ENCODE measurements around the gene TRIM44.

Gene TRIM44

DNA sequence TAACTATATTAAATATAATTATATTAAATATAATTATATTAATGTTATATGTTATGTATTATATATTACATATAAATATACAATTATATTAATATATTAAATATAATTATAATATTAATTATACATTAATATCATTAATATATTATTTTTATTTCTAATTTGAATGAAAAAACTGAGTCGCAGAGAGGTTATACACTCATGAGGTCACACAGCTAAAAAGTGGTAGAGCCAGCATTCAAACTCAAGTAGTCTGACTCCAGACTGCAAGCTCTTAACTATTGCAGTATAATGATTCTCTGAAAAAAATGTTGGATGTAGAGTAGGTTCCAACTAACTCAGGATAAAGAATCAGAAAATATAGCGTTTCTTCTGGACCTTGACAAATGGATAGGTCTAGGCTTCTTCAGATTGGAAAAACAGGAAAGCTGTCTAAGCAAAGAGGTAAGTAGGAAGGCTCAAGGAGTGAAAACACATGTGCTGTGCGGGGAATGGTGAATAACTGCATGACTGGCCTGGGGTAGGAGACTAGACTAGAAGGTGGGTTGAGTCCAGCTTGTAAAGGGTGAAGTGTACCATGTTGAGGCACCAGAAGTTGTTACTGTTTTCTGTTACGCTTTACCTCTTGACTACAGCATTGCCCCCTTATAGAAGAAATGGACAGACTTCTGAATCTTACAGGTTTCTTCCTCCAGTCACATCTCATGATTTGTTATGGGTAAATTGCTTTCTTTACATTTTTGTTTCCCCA lies 80.3 kb downstream of the TRIM44 start:
- Histone ChIP-seq H3K36me3 (ENCODE audit: low read length) (no peaks in the 10 kb centered on the region), H3K27ac (ENCODE audit: low read depth, low read length) (no peak overlapping the region), H3K9me2 (replicated peaks; ENCODE audit: insufficient read depth, low read length) (no peaks in the 10 kb centered on the region), H3F3A (ENCODE audit: insufficient read depth) (no peaks in the 10 kb centered on the region), H3K27me3 (ENCODE audit: low read length) (no peaks in the 10 kb centered on the region), H3K9ac (ENCODE audit: low read length) (no peak overlapping the region), H4K20me1 (ENCODE audit: low read depth, low read length) (no peaks in the 10 kb centered on the region), H3K79me2 (ENCODE audit: insufficient read depth, low read length) (no peaks in the 10 kb centered on the region), H3K4me2 (ENCODE audit: low read depth, low read length, poor library complexity, severe bottlenecking) (no peak overlapping the region), H3K9me3 (ENCODE audit: insufficient read depth, low read length) (no peaks in the 10 kb centered on the region), H2AFZ (ENCODE audit: low read depth, low read length, severe bottlenecking) (no peak overlapping the region), H3K4me3 (ENCODE audit: insufficient read depth, low read length, poor library complexity, severe bottlenecking) (no peak overlapping the region)
- TF ChIP-seq, protein P1, sequence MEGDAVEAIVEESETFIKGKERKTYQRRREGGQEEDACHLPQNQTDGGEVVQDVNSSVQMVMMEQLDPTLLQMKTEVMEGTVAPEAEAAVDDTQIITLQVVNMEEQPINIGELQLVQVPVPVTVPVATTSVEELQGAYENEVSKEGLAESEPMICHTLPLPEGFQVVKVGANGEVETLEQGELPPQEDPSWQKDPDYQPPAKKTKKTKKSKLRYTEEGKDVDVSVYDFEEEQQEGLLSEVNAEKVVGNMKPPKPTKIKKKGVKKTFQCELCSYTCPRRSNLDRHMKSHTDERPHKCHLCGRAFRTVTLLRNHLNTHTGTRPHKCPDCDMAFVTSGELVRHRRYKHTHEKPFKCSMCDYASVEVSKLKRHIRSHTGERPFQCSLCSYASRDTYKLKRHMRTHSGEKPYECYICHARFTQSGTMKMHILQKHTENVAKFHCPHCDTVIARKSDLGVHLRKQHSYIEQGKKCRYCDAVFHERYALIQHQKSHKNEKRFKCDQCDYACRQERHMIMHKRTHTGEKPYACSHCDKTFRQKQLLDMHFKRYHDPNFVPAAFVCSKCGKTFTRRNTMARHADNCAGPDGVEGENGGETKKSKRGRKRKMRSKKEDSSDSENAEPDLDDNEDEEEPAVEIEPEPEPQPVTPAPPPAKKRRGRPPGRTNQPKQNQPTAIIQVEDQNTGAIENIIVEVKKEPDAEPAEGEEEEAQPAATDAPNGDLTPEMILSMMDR (IDR thresholded peaks at IDR 0.05; ENCODE audit: insufficient read depth, low read length, poor library complexity, severe bottlenecking), result no peak
- TF ChIP-seq EZH2phosphoT487 (conservative IDR thresholded peaks at IDR 0.05; ENCODE audit: low read length), result no peak

DNA sequence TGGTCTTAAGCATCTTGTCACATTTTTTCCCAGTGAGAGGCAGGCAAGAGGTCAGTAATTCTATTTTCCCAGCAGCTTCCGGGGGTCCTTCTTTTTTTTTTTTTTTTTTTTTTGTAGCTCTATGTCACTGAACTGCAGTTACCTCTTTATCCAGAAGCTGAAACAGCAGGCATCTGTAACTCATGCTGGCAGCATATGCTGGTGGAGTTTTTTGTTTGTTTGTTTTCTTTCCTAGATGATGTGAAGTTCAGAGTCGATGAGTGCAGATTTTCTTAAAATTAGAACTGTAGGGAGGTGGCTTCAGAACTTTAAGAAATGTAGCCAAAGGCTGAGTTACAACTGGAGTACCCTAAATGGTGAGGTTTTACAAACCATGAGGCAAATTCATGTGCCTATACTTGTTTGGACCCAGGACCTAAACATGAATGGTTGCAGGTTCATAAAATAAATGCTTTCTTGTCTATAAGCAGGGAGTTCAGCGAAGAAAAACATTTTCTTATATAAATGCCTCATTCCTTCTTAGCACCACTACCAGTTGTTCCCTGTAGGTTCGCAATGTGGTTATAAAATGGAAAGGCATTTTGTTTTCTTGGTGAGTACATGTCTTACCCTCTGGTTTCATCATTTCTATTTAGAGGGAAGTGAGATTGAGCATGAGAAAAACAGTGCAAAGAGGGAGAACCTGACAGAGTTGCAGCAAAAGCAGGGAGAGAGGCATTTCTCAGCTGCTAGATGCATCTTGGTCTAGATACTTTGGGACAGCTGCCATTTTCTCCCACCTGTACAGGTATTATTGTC lies 84.0 kb downstream of the TRIM44 start:
- no peak overlapping the region for H3K27ac ChIP-seq (ENCODE audit: low read depth, low read length)
- no peak overlapping the region for H3K9ac ChIP-seq (ENCODE audit: low read length)
- H3K36me3 ChIP-seq (ENCODE audit: low read length), result no peaks in the 10 kb centered on the region
- H3K27me3 ChIP-seq (ENCODE audit: low read length), result no peaks in the 10 kb centered on the region
- no peak overlapping the region for H3K4me3 ChIP-seq (ENCODE audit: insufficient read depth, low read length, poor library complexity, severe bottlenecking)
- no peak overlapping the region for H3K4me2 ChIP-seq (ENCODE audit: low read depth, low read length, poor library complexity, severe bottlenecking)
- no peaks in the 10 kb centered on the region for H3F3A ChIP-seq (ENCODE audit: insufficient read depth)
- TF ChIP-seq, protein P1 (IDR thresholded peaks at IDR 0.05; ENCODE audit: insufficient read depth, low read length, poor library complexity, severe bottlenecking), result no peak
- no peak for TF ChIP-seq EZH2phosphoT487 (conservative IDR thresholded peaks at IDR 0.05; ENCODE audit: low read length)
- no peaks in the 10 kb centered on the region for H3K9me2 ChIP-seq (replicated peaks; ENCODE audit: insufficient read depth, low read length)
- H4K20me1 ChIP-seq (ENCODE audit: low read depth, low read length), result no peaks in the 10 kb centered on the region
- no peak overlapping the region for H2AFZ ChIP-seq (ENCODE audit: low read depth, low read length, severe bottlenecking)
- no peaks in the 10 kb centered on the region for H3K9me3 ChIP-seq (ENCODE audit: insufficient read depth, low read length)
- no peaks in the 10 kb centered on the region for H3K79me2 ChIP-seq (ENCODE audit: insufficient read depth, low read length)

DNA sequence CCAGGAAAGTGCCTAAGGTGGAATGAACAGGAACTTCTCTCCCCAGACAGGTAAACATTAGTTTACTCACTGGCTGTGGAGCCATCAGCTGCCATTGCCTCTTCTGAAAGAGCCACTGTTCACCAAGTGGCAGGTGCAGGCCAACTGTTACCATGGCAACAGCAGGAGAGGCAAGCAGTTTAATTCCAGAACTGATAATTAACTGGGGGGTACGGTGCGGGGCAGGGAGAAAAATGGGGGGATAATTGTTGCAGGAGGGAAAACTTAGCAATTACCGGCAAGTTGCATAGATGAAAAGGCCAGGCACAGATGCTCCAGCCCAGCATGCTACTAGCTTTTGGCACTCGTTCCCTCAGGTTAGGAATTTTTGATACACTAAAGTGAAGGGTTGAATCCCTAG lies 85.1 kb downstream of the TRIM44 start:
- Histone ChIP-seq H3K4me3 (ENCODE audit: insufficient read depth, low read length, poor library complexity, severe bottlenecking) (no peak overlapping the region), H3K9me3 (ENCODE audit: insufficient read depth, low read length) (no peaks in the 10 kb centered on the region), H3K27me3 (ENCODE audit: low read length) (no peaks in the 10 kb centered on the region), H2AFZ (ENCODE audit: low read depth, low read length, severe bottlenecking) (no peak overlapping the region), H3K4me2 (ENCODE audit: low read depth, low read length, poor library complexity, severe bottlenecking) (no peak overlapping the region), H3K9me2 (replicated peaks; ENCODE audit: insufficient read depth, low read length) (no peaks in the 10 kb centered on the region), H3K27ac (ENCODE audit: low read depth, low read length) (no peak overlapping the region), H3K79me2 (ENCODE audit: insufficient read depth, low read length) (no peaks in the 10 kb centered on the region), H3K9ac (ENCODE audit: low read length) (no peak overlapping the region), H3K36me3 (ENCODE audit: low read length) (no peaks in the 10 kb centered on the region), H3F3A (ENCODE audit: insufficient read depth) (no peaks in the 10 kb centered on the region), H4K20me1 (ENCODE audit: low read depth, low read length) (no peaks in the 10 kb centered on the region)
- no peak for TF ChIP-seq EZH2phosphoT487 (conservative IDR thresholded peaks at IDR 0.05; ENCODE audit: low read length)
- TF ChIP-seq, protein P1 (IDR thresholded peaks at IDR 0.05; ENCODE audit: insufficient read depth, low read length, poor library complexity, severe bottlenecking), result no peak

All from SU-DHL-6 (cell line).